Thoracic aorta (tissue), 2 donors: ENCODE measurements around the gene CDC123. TPM values are rescaled to one million over a fixed set of nuclear protein-coding genes. Genes with fewer than 3 reads are reported as not detected.
A peak's percentile ranks its signal among the peaks of the same experiment; 100 is the strongest.
"Not testable (repeated sequence)": the region's sequence is repeated elsewhere in the genome, so short reads cannot be mapped to it uniquely, and the experiment has no call there.

Experiments
- ATAC-seq: fragments of 150-250 bp; one replicate; pipeline ENCODE4 v1.8.0; 2017; ENCODE audit warnings: low read depth; ENCODE audit not compliant: insufficient number of reproducible peaks, low FRiP score
- DNase-seq: peaks from one replicate; pipeline ENCODE4 v3.0.0-alpha.2; 2020; ENCODE audit warnings: low spot score
- H3K27ac ChIP-seq, 2 donors: fragments of 200-600 bp; sonication (generic); 1 replicate in 1 of 2; 2 replicates in 1 of 2; pipeline ENCODE4 v1.5.1; 2016; ENCODE audit warnings: mild to moderate bottlenecking in 2 of 2, moderate library complexity in 2 of 2
- H3K27me3 ChIP-seq: fragments of 200-600 bp; sonication (generic); replicated peaks from 2 replicates; pipeline ENCODE4 v1.6.0; 2016; ENCODE audit warnings: mild to moderate bottlenecking; ENCODE audit not compliant: insufficient read depth
- H3K36me3 ChIP-seq: fragments of 200-600 bp; sonication (generic); one replicate; pipeline ENCODE4 v1.5.1; 2016
- H3K4me1 ChIP-seq, 2 donors: fragments of 200-600 bp; sonication (generic); 1 replicate in 1 of 2; 2 replicates in 1 of 2; pipeline versions ENCODE4 v1.5.1 to v1.6.0; 2016; ENCODE audit warnings: low read depth in 2 of 2, mild to moderate bottlenecking in 1 of 2; ENCODE audit not compliant: control insufficient read depth in 1 of 2
- H3K4me3 ChIP-seq: fragments of 200-600 bp; sonication (generic); 2 replicates; pipeline ENCODE4 v1.5.1; 2016; ENCODE audit warnings: mild to moderate bottlenecking
- H3K9me3 ChIP-seq: fragments of 200-600 bp; sonication (generic); 2 replicates; pipeline ENCODE4 v1.5.1; 2016
- CTCF ChIP-seq: fragments of 200-600 bp; sonication (generic); IDR thresholded peaks from one replicate; pipeline ENCODE4 v1.5.1; 2019; ENCODE audit warnings: antibody characterized with exemption
- total RNA-seq, 2 donors: library from RNA; depleted of rRNA; stranded (reverse); fragments of >200 nt; gene quantifications; one replicate each; pipeline versions ENCODE4 v1.1.0 to v1.2.3, GENCODE V29; 2016

The CDC123 gene
- total RNA-seq, 2 donors from 2014 or later = 74.2 to 171 TPM

DNA sequence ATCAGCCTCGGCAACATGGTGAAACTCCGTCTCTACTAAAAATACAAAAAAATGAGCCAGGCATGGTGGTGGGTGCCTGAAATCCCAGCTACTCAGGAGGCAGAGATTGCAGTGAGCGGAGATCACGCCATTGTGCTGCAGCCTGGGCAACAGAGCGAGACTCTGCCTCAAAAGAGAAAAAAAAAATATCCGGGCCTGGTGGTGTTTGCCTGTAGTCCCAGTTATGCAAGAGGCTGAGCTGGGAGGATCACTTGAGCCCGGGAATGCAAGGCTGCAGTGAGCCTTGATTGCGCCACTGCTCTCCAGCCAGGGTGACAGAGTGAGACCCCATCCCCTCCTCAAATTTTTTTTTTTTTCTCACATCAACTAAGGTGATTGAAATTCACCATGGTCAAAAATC lies 42.8 kb downstream of the CDC123 start:
- Histone ChIP-seq H3K4me3 (no peak overlapping the region), H3K9me3 (no peaks in the 10 kb centered on the region), H3K36me3 (peaks cover 7% of the 10 kb centered on the region), H3K4me1 (peaks cover 20 to 42% of the 10 kb centered on the region in 2 donors), H3K27ac (no peak overlapping the region), H3K27me3 (no peaks in the 10 kb centered on the region)
- ATAC-seq (no peak), DNase-seq (no peak)
- TF ChIP-seq CTCF = no peak

- Histone ChIP-seq H3K36me3 (peaks cover 28% of the 10 kb centered on the region), H3K4me3 (peak overlapping the region; percentile 44), H3K4me1 (peaks cover 12 to 18% of the 10 kb centered on the region in 2 donors), H3K9me3 (no peaks in the 10 kb centered on the region), H3K27ac (peak overlapping the region; percentile 3 to 47), H3K27me3 (no peaks in the 10 kb centered on the region)
- ATAC-seq (no peak), DNase-seq (no peak)
- TF ChIP-seq CTCF = no peak
Measured at GRCh38 chr10:12241810-12242529, 46.0 kb downstream of the CDC123 start.

DNA sequence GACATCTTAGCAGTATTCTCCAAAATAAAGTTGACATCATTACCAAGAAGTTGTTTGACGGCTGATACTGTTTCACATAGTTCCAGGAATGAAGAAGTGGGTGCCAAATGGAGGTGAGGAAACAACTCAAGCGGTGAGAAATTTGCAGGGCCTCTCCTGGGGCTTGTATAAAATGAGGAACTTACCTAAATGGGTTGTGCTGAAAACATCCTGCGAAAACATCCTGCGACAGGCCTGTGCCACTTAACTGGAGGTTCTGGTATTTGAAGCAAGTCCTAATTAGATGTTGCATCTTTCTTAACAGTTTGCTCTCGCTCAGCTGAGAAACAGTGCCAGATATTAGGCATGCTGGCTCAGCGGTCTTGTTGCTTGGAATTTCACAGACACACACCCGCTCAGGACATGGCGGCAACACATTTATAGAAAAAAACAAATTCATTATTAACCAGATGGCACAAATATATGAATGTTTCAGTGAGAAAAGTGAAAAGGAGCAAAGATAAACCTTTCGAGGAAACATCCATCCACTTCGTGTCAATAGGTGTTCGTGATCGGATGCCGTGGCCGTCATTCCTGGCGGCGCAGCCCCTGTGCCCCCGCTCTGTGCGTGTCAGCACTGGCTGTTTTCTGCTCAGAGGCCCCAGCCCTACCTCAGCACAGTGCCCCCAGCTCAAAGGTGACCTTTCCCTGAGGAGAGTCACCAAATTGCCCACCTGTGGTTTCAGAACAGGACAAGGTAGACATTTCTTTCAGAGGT lies 48.1 kb downstream of the CDC123 start:
- Histone ChIP-seq H3K27ac (no peak overlapping the region), H3K36me3 (peaks cover 29% of the 10 kb centered on the region), H3K4me3 (no peak overlapping the region), H3K4me1 (peaks cover 12 to 18% of the 10 kb centered on the region in 2 donors), H3K27me3 (no peaks in the 10 kb centered on the region), H3K9me3 (no peaks in the 10 kb centered on the region)
- DNase-seq (no peak), ATAC-seq (no peak)
- no peak for TF ChIP-seq CTCF

DNA sequence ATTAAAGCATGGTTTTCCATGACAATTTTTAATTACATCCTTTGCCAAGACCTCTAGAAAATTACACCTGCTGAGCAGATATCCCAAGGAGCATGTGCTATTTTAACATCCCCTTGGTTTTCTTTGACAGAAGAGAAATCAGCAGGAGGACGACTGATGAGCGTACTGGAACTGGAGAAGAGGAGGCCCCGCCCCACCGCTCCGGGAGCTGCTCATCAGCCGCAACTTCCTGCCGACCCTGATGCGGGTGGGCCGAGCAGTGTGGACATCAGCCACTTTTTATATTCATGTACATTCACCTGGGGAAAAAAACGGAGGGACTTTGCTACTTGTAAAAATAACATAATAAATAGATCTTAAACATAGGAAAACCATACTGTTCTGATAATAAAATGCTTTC lies 54.2 kb downstream of the CDC123 start:
- Histone ChIP-seq H3K4me3 (no peak overlapping the region), H3K27me3 (no peaks in the 10 kb centered on the region), H3K36me3 (peaks cover 19% of the 10 kb centered on the region), H3K4me1 (no peaks in the 10 kb centered on the region), H3K9me3 (no peaks in the 10 kb centered on the region), H3K27ac (no peak overlapping the region)
- DNase-seq (no peak), ATAC-seq (no peak)
- TF ChIP-seq CTCF = no peak

DNA sequence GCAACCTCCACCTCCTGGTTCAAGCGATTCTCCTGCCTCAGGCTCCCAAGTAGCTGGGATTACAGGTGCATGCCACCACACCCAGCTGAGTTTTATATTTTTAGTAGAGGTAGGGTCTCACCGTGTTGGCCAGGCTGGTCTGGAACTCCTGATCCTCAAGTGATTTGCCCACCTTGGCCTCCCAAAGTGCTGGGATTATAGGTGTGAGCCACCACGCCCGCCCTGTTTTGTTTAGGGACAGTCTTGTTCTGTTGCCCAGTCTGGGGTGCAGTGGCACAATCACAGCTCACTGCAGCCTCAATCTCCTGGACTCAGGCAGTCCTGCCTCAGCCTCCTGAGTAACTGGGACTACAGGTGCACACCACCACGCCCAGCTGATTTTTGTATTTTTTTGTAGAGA lies 54.7 kb downstream of the CDC123 start:
- not testable (repeated sequence) for H3K4me3 ChIP-seq, H3K9me3 ChIP-seq, ATAC-seq, H3K27ac ChIP-seq, DNase-seq, H3K4me1 ChIP-seq, H3K27me3 ChIP-seq
- H3K36me3 ChIP-seq = peaks cover 19% of the 10 kb centered on the region
